GM21723 (cell line): ENCODE results near the gene TAGLN2.

ENCODE experiments used
- ATAC-seq: cut with Tn5 transposase; IDR thresholded peaks from one replicate; pipeline ENCODE4 v1.9.1; 2021; ENCODE audit warnings: mild to moderate bottlenecking, moderate library complexity; ENCODE audit not compliant: unreplicated experiment

TAGLN2 gene

DNA sequence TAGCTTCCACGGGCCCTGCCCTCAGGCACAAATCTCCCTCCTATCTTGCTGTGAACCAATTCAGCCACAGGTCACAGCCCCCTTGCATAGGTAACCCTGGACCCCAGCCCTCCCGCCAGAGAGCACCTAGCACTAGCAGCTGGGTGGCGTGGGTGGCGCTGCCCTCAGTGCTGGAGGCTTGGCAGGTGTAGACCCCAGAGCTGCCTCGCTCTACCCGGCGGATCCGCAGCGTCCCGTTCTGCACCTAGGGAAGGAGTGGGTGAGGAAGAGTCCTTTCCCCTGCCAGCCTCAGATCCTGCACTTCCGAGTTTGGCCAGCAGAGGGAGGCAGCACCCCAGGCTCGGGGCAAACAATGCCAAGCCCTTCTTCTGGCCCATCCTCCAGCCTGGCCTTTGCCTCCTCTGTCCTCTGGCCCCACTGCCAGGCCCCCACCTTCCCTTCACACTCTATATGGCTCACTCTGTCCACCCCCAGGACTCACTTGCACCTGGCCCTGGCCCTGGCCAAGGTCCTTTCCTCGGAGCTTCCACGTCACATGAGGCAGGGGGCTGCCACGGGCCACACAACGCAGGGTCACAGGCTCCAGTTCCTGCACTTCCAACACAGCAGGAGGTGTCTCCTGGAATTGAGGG, 11.1 kb upstream of the TAGLN2 start:
- peak; percentile 58 for ATAC-seq

DNA sequence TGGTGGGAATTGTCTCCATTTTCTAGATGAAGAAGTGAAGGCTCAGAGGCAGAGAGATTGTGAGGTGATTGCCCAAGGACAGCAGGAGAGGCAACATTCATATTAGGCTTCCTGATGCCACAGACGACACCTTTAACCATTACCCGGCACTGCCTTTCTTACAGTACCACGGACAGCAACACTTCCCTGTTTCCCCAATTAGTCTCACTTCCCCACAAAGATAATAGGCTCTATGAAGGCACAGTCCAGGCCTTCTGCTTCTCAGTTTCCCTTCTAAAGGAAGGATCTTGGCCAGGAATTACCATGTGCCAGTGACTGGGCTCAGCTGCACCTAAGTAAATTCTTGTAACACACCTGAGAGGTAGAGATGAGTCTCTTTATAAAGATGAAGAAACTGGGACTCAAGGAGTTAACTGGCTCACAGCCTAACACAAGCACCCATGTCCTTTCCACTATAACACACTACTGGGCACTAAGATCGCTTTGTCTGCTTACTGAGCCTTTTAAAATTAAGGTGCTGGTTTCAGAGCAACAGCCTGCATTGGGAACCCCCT, 10.5 kb upstream of the TAGLN2 start:
- ATAC-seq, result no peak

- no peak for ATAC-seq
Observed at GRCh38 chr1:159935305-159935704, 10.0 kb upstream of the TAGLN2 start.

DNA sequence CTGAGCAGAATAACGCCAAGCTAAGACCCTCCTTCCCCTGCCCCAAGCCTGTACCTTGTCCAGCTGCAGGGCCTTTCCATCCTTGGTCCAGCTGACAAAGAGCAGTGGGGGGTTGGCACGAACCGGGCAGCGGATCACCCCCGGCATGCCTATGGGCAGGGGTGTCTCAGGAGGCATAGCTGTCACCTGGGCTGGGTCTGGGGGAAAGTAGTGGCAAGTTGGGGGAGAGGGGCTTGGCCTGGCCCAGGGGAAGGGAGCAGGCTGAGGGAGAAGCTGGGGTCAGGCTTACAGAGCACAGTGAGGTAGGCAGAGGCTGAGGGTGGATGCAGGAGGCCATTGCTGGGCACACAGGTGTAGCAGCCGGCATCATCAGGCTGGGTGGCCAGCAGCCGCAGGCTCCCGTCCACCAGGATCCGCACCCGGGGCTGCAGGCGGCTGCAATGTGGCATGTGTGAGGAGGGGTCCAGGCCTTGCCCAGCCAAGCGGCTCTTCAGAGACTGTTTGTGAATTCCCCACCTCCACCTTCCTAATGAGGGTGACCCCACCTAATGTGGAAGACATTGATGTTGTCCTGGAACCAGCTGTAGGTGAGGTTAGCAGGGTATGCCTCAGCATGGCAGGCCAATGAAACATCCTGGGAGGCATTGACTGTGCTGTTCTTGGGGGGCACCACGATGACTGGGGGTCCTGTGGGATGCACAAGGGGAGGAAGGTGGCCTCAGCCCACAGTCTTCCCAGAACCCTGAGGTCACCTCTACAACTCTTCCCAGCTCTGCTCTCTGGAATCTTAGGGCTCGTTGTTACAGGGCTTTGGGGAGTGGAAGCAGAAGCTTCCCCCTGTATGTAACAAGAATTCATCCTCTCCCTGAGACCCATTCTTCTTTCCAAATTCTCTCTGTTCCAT, 9.1 kb upstream of the TAGLN2 start:
- no peak for ATAC-seq

GRCh38 chr1:159933347-159933746, 8.0 kb upstream of the TAGLN2 start:
- no peak for ATAC-seq

- no peak for ATAC-seq
Observed at GRCh38 chr1:159932296-159933285, 7.3 kb upstream of the TAGLN2 start.

GRCh38 chr1:159931795-159932173, 6.5 kb upstream of the TAGLN2 start:
- ATAC-seq, result no peak

DNA sequence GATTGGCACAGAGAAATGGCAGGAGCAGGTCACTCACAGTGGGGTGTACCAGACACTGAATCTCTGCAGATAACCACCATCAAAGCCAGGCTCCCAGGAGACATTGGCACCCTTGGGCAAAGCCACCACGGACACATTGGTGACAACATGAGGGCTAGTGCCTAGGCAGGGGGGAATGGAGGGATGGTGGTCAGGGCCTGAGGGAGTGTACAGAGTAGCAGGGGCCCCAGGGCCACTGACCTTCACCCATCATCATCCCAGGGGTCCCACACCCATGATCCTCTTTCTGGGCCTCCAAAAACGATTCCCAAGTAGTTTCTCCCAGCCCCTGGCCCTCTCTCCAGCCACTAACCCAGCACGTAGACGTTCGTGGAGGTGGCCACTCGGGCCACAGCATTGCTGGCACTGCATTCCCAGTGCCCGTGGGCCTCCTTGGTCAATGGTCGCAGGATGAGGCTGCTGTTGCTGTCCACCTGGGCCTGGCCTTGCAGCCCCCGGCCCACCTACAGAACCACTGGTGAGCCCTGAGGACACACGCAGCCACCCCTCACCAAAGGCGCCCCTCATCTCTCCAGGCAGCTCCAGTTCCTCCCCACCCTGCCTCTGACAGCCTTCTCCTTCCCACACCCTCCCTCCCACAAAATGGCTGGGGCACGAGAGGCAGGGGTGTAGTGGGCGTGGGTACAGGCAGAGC, 5.9 kb upstream of the TAGLN2 start:
- ATAC-seq, result no peak

GRCh38 chr1:159930634-159931033, 5.3 kb upstream of the TAGLN2 start:
- ATAC-seq, result no peak

DNA sequence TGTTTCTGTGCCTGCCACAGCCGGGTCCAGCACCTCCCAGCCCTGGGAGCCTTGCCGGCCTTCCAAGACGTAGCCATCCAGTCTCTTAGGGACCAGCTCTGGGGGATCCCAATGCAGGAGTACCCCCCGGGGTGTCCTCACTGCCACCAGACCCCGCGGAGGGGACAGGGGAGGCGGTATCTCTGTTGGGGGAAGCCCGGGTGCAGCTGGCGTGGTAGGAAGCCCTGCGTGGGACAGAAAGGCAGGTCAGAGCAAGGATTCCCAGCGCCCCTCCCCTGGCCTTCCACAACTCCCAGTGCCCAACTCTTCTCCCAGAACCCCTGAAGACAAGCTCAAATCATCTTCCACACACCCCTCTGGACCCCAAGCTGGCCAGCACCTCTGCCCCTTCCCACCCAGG, 4.9 kb upstream of the TAGLN2 start:
- ATAC-seq, result no peak

DNA sequence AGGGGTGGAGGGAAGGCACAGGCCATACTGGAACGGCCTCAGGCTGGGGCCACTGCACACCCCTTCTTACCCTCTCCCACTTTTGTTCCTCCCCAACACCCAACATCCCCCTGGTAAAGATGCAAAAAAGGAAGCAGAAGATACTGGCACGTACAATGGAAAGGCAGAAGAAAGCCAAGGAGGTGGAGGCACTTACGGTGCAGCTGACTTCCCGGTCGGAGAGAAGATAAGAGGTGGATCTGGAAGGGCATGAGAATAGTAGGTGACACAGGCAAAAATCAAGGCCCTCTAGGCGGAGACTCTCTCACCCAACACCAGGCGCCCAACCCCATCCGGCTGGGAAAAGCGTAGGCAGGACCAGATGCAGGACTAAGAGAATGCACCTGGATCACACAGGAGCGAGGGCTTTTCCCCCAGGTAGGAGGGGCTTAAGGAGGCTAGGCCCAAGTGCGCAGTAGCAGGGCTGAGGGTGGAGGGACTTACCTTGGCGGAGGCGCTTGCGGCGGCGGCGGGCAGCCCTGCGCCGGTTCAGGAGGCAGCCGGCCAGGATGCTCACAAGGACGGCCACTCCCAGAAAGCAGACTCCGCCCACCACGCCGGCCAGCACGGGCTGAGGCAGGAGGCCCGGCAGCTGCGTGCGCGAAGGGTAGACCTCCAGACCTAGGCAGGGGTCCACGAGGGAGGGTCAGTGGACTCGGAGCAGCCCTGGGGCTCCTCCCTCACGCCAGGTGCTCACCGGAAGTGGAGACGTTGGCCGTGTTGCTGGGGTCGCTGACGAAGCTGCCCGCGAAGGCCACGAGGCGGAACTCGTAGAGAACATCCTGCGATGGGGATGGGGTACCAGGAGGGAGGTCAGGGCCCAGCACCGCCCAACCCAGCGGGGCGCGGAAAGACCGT, 4.1 kb upstream of the TAGLN2 start:
- no peak for ATAC-seq

GRCh38 chr1:159928491-159929050, 3.3 kb upstream of the TAGLN2 start:
- ATAC-seq, result no peak

DNA sequence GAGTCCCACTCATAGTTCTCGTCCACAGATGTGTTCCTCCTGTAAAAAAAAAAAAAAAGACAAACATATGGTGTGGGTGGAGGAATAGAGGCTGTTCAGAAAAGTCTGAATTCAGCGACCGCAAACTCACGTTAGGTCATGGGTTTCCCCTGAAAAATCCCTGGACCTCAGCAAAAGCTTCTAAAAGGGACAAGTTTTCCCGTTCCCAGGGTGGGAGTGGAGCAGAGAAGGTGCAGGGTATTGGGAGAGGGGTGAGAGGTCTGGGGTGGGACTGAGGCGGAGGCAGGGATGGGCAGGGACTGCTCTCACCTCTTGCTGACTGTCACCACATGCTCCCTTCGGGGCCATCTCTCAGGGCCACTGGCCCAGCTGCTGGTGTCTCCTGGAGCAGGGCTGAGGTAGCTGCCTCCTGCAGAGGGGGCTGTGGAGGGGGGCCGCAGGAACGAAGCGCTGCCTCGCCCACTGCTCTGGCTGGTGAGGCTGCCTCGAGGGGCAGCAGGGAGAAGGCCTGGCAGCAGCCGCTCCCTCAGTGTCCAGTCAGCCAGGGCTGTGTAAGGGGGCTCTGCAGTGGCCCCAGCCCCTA, 2.6 kb upstream of the TAGLN2 start:
- ATAC-seq, result no peak

DNA sequence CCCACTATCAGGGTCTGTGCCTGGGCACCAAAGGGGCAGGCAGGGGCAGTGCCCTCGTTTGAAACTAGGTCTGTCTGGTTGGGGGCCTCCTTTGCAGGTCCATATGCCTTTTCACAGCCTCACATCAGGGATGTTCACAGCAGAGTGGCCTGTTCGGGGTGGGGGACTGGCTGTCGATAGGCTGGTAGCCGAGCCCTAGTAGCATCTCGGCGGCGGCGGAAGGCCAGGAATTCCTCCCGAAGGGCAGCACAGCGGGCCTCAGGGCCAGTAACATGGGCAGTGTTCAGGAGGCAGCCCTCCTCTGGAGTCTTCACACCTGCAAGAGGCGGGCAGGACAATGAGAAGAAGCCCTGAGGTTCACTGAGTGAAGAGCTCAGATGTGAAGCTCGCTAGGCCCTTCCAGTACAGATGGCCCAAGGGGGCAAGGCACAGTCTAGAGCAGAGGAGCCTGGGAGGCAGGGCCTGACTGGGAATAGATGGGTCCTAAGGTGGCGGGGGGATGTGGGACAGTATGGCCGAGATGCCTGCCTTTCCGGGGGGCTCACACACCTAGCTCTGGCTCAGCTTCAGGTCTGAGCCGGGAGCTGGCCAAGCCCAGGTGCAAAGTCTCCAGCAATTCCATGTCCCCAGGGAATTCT, 2.0 kb upstream of the TAGLN2 start:
- no peak for ATAC-seq

DNA sequence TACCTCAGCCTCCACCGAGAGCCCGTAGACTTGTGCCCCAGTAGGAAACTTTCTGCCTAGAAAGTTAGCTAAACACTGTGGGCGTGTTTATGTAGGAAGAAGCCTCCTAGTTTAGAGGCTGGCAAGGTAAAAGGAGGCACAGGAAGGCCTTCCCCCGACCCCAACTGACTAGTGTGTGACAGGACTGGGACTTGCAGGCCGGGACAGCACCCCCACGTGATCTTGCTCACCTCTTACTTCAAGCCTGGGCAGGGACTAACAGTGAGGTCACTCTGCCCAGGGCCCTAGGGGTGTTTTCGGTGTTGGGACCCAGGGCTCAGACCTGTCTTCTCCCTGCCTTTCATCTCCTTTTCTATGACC, 392 bp upstream of the TAGLN2 start:
- ATAC-seq, result peak; percentile 2

- no peak for ATAC-seq
Observed at GRCh38 chr1:159924025-159924790, 1.1 kb downstream of the TAGLN2 start.

GRCh38 chr1:159923203-159924024, 1.9 kb downstream of the TAGLN2 start:
- peak; percentile 41 for ATAC-seq
